ENCODE results near the gene KRTAP12-1. TPM values are rescaled to one million over a fixed set of nuclear protein-coding genes. Genes with fewer than 3 reads are reported as not detected.
A peak's percentile ranks its signal among the peaks of the same experiment; 100 is the strongest.

Gene KRTAP12-1
- total RNA-seq, 2 donors from 2014 or later = not detected

DNA sequence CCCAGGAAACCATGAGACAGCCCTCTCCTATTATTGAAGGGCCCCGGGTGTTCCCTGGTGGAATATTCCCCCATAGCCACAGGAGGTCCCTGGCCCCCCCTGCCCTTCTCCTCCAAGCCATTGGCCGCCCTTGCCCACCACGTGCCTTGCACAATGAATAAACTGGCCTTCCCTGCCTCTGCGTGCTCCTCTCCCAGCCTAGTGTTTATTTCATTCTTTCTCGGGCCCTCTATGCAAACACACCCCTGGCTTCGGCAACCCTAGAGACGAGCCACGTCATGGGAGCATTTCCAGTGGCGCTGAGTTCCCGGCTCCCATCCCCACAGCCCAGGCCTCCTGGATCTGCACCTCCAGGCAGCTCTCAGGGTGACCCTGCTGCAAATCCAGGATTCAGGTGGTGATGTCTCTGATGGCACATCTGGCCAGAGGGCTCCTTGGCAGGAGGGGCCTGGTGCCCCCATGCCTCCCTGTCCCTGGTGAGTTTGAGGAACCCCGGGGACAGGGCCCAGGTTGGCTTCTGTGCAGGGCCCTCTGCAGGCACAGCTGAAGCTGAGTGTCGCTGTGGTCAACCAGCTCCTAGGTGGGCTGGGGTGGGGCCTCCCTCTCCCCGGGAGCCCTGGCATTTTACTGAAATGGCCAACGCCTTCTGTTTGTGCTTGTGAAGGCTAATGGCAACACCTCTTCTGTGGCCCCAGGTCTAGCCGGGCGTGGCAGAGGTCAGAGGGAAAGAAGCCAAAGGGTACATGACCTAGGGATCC lies 21.2 kb upstream of the KRTAP12-1 start:
- TF ChIP-seq, protein P1, sequence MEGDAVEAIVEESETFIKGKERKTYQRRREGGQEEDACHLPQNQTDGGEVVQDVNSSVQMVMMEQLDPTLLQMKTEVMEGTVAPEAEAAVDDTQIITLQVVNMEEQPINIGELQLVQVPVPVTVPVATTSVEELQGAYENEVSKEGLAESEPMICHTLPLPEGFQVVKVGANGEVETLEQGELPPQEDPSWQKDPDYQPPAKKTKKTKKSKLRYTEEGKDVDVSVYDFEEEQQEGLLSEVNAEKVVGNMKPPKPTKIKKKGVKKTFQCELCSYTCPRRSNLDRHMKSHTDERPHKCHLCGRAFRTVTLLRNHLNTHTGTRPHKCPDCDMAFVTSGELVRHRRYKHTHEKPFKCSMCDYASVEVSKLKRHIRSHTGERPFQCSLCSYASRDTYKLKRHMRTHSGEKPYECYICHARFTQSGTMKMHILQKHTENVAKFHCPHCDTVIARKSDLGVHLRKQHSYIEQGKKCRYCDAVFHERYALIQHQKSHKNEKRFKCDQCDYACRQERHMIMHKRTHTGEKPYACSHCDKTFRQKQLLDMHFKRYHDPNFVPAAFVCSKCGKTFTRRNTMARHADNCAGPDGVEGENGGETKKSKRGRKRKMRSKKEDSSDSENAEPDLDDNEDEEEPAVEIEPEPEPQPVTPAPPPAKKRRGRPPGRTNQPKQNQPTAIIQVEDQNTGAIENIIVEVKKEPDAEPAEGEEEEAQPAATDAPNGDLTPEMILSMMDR (IDR thresholded peaks at IDR 0.05) = no peak
- no peak overlapping the region for H3K27ac ChIP-seq
- H3K27me3 ChIP-seq = peaks cover 0 to 18% of the 10 kb centered on the region in 2 donors
- H3K4me1 ChIP-seq = peaks cover 0 to 4% of the 10 kb centered on the region in 2 donors
- peak; percentile 30 for DNase-seq (ENCODE audit: low spot score)
- no peak overlapping the region for H3K4me3 ChIP-seq
- H3K36me3 ChIP-seq = no peaks in the 10 kb centered on the region
- no peaks in the 10 kb centered on the region for H3K9me3 ChIP-seq

DNA sequence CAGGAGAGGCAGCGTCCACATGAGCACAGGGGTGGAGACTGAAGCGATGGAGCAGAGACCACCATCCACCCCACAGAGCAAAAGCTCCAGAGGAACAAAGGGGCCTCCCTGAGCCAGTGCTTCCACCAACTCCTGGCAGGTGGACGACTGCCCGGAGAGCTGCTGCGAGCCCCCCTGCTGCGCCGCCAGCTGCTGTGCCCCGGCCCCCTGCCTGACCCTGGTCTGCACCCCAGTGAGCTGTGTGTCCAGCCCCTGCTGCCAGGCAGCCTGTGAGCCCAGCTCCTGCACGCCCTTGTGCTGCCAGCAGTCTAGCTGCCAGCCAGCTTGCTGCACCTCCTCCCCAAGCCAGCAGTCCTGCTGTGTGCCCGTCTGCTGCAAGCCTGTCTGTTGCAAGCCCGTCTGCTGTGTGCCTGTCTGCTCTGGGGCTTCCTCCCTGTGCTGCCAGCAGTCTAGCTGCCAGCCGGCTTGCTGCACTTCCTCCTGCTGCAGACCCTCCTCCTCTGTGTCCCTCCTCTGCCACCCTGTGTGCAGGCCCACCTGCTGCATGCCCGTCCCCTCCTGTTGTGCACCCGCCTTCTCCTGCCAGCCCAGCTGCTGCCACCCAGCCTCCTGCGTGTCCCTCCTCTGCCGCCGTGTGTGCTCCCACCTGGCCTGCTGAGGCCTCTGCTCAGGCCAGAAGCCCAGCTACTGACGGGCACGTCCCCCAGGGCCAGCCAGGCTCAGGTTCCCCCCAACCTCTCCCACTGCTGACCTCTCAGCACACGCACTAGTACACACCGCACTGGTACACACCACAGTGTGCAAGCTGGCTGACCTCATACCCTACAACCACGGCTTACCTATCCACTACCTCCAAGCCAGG lies 20.4 kb upstream of the KRTAP12-1 start:
- no peaks in the 10 kb centered on the region for H3K4me1 ChIP-seq
- peak; percentile 53 for DNase-seq (ENCODE audit: low spot score)
- TF ChIP-seq, protein P1 (IDR thresholded peaks at IDR 0.05) = no peak
- no peak overlapping the region for H3K4me3 ChIP-seq
- H3K36me3 ChIP-seq = no peaks in the 10 kb centered on the region
- no peak overlapping the region for H3K27ac ChIP-seq
- H3K9me3 ChIP-seq = no peaks in the 10 kb centered on the region
- peaks cover 0 to 13% of the 10 kb centered on the region in 2 donors for H3K27me3 ChIP-seq

DNA sequence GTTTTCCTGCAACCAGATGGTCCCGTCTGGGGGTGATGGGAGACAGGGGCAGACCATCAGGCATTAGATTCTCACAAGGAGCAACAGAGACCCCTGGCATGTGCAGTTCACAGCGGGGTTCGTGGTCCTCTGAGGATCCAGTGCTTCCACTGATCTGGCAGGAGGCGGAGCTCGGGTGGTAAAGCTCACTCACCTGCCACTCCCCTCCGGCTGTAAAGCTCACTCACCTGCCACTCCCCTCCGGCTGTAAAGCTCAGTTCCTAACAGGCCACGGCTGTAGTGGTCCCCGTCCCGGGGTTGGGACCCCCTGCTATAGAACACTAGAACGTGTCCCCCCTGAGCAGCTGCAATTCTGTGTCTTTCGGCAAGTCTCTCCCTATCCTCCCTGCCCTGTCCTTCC lies 19.6 kb upstream of the KRTAP12-1 start:
- Histone ChIP-seq H3K27me3 (peaks cover 0 to 5% of the 10 kb centered on the region in 2 donors), H3K36me3 (no peaks in the 10 kb centered on the region), H3K4me3 (no peak overlapping the region), H3K9me3 (no peaks in the 10 kb centered on the region), H3K4me1 (no peaks in the 10 kb centered on the region), H3K27ac (no peak overlapping the region)
- TF ChIP-seq, protein P1 (IDR thresholded peaks at IDR 0.05) = no peak
- DNase-seq (ENCODE audit: low spot score) = peak; percentile 21

DNA sequence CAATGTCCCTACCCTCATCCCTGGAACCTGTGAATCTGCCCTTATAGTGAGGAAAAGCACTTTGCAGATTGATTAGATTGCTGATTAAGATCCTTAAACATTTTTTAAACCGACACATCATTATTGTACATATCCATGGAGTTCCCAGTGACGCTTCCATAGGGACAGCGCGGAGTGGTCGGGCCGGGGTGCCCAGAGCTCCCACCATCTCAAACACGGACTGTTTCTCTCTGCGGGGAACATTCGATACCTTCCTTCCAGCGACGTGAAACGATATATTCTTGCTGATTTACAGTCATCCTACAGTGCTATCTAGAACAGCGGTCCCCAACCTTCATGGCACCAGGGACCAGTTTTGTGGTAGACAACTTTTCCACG lies 19.0 kb upstream of the KRTAP12-1 start:
- no peak overlapping the region for H3K27ac ChIP-seq
- no peaks in the 10 kb centered on the region for H3K4me1 ChIP-seq
- DNase-seq (ENCODE audit: low spot score) = peak; percentile 21
- TF ChIP-seq, protein P1 (IDR thresholded peaks at IDR 0.05) = no peak
- no peaks in the 10 kb centered on the region for H3K27me3 ChIP-seq
- H3K36me3 ChIP-seq = no peaks in the 10 kb centered on the region
- no peaks in the 10 kb centered on the region for H3K9me3 ChIP-seq
- no peak overlapping the region for H3K4me3 ChIP-seq

DNA sequence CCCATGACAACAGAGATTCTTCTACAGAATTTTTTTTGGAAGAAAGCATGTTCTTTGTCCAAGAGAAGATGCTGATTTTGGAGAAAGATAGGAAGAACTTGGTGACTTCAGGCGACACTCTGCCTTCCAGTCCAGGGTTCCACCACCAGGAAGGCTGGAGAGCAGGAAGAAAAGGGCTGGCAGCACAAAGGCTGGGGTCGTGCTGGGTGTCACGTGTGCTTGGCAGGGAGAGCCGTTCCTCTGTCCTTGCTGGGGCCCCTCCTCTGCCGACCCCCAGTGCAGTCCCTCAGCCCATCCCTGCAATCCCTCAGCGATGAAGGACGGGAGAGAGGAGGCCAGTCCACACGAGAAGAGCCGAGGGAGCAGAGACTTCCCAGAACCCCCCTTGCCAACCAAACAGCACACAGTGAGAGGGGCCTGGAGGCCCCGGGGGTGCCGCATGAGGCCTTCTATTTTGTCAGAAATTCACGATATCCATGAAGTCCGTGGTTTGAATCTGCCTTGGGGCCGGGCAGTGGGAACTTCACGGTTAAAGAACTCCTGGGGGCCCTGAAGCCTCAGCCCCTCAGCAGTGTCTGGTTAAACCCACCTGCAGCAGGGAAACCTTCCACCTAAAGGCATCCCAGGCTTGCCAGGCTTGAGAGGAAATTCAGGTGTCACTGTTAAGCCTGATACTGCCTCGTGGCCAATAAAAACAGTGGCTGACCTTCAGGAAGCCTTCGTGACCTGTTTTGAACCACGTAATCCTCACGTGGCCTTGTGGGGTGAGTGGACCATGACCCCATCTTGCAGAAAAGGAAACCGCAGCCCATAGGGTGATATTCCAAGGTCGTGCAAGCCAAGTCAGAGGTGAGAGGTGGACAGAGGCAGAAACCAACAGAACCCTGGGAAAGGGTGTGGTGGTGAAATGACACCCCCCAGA lies 18.4 kb upstream of the KRTAP12-1 start:
- H3K36me3 ChIP-seq = no peaks in the 10 kb centered on the region
- TF ChIP-seq, protein P1 (IDR thresholded peaks at IDR 0.05) = no peak
- H3K27ac ChIP-seq = no peak overlapping the region
- H3K4me3 ChIP-seq = no peak overlapping the region
- no peaks in the 10 kb centered on the region for H3K27me3 ChIP-seq
- peak; percentile 38 for DNase-seq (ENCODE audit: low spot score)
- no peaks in the 10 kb centered on the region for H3K4me1 ChIP-seq
- H3K9me3 ChIP-seq = no peaks in the 10 kb centered on the region
